Tibial artery (tissue), 4 donors: ENCODE results near the gene CACNA1D.

ENCODE experiments used
- DNase-seq, 2 donors: peaks; one replicate each; pipeline ENCODE4 v3.0.0-alpha.2; 2019
- H3K27ac ChIP-seq, 2 donors: fragments of 200-600 bp; sonication (generic) in 1 of 2; 1 replicate in 1 of 2; 2 replicates in 1 of 2; pipeline ENCODE4 v1.5.1; 2018 to 2019; ENCODE audit warnings: mild to moderate bottlenecking in 1 of 2
- H3K27me3 ChIP-seq, 2 donors: fragments of 200-600 bp; sonication (generic) in 1 of 2; one replicate each; pipeline versions ENCODE4 v1.5.1 to v1.6.0; 2016 to 2019
- H3K36me3 ChIP-seq, 3 donors: fragments of 200-600 bp; sonication (generic) in 2 of 3; one replicate each; pipeline ENCODE4 v1.5.1; 2016 to 2019; ENCODE audit warnings: mild to moderate bottlenecking in 2 of 3
- H3K4me1 ChIP-seq, 4 donors: fragments of 200-600 bp; sonication (generic) in 2 of 4; 1 replicate in 3 of 4; 2 replicates in 1 of 4; pipeline ENCODE4 v1.5.1; 2016 to 2019
- H3K4me3 ChIP-seq, 2 donors: fragments of 200-600 bp; sonication (generic) in 1 of 2; 1 replicate in 1 of 2; 2 replicates in 1 of 2; pipeline ENCODE4 v1.5.1; 2018 to 2019; ENCODE audit warnings: mild to moderate bottlenecking in 2 of 2
- H3K9me3 ChIP-seq, 3 donors: fragments of 200-600 bp; sonication (generic) in 1 of 3; one replicate each; pipeline ENCODE4 v1.5.1; 2016 to 2019
- intact Hi-C: fragments of 100-400 bp; cut with DNase I; formaldehyde crosslinking; loops from one replicate; pipeline ENCODE4 v1.15.0; 2023; ENCODE audit warnings: low total_unique reads
- TF ChIP-seq, protein P1 (sequence below), 2 experiments: fragments of 200-600 bp in 1 of 2; fragments of 450-650 bp in 1 of 2; IDR thresholded peaks; one replicate each; pipeline ENCODE4 v1.5.1; 2017 to 2019; ENCODE audit warnings: antibody characterized with exemption in 2 of 2, mild to moderate bottlenecking in 1 of 2, moderate library complexity in 1 of 2

CACNA1D gene

DNA sequence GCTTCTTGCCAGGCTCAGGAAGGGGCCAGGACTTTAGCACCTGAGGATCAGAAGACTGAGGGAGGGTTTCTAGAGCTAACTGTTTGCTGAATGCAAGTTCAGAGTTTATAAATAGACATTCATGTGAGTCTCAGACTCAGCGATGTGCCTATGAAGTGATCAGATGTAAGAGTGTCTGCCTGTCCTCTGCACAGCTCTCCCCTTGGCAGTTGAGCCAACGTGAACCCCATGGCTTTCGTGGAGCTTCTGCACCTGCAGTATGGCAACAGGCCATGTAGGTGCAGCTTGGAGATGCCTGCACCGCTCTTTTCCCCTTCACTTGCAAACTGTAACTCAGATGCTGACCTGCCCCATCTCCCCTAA, 209.9 kb downstream of the CACNA1D start:
- no peak for DNase-seq
- Histone ChIP-seq H3K27ac (no peak overlapping the region), H3K36me3 (no peaks in the 10 kb centered on the region), H3K9me3 (no peaks in the 10 kb centered on the region), H3K4me3 (no peak overlapping the region), H3K27me3 (peaks cover 0 to 3% of the 10 kb centered on the region in 2 donors), H3K4me1 (no peaks in the 10 kb centered on the region)
- TF ChIP-seq, protein P1, sequence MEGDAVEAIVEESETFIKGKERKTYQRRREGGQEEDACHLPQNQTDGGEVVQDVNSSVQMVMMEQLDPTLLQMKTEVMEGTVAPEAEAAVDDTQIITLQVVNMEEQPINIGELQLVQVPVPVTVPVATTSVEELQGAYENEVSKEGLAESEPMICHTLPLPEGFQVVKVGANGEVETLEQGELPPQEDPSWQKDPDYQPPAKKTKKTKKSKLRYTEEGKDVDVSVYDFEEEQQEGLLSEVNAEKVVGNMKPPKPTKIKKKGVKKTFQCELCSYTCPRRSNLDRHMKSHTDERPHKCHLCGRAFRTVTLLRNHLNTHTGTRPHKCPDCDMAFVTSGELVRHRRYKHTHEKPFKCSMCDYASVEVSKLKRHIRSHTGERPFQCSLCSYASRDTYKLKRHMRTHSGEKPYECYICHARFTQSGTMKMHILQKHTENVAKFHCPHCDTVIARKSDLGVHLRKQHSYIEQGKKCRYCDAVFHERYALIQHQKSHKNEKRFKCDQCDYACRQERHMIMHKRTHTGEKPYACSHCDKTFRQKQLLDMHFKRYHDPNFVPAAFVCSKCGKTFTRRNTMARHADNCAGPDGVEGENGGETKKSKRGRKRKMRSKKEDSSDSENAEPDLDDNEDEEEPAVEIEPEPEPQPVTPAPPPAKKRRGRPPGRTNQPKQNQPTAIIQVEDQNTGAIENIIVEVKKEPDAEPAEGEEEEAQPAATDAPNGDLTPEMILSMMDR (IDR thresholded peaks at IDR 0.05), result no peak
- intact Hi-C loops, result no loop called here

DNA sequence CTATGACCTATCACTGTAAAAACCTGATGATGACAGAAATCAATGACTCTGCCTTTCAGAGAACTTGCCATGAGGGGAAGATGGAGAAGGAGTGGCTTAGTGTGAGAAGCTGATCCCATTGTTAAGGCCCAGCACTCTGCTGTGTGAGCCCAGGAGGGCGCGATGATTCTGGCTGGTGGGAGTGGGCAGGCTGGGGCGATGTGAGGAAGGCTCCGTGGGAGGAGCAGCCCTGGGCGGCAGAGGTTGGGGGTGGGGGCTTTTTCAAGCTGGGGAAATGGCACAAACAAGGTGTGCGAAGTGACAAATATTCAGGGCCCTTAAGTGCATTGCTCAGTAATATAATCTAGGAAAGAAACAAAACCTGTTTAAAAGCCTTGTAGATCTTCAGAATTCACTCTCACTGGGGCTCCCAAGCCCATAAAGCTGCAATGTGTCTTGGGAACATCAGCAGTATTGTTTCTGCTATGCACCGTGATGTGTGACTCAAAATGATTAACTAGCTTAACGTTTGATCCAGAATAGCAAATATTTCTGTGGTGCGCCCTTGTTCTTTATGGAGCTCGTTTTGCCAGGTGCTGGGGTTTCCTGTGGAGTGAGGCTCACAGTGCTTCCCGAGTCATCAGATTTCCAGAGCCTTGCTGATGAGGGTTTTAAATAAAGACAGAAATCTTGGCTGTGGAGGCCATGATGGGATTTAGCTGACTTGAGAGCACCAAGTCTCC, 210.8 kb downstream of the CACNA1D start:
- Histone ChIP-seq H3K36me3 (no peaks in the 10 kb centered on the region), H3K27ac (no peak overlapping the region), H3K4me3 (no peak overlapping the region), H3K4me1 (no peaks in the 10 kb centered on the region), H3K9me3 (no peaks in the 10 kb centered on the region), H3K27me3 (peaks cover 0 to 5% of the 10 kb centered on the region in 2 donors)
- no peak for DNase-seq
- TF ChIP-seq, protein P1 (IDR thresholded peaks at IDR 0.05), result no peak
- intact Hi-C loops, result loop anchor here (5.0 kb wide), 2 partner anchors 403 to 483 kb away; no protein-coding TSS in a partner anchor

DNA sequence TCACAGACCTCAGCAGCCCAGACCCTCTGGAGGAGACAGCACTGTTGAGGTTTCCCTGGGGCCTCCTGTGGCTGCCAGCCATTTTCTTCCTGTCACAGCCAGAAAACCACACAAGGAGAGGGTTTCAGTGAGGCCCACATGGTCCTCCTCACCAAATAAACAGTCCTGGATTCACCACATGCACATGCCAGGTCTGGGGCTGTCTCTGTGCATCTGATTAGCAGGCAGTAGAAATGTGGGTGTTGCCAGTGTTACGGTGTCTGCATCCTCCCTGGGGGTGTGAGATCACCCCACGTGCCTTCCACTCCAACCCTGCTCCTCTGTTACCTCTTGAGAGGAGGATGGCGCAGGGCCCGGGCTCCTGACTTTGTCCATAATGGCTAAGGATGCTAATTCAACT, 211.4 kb downstream of the CACNA1D start:
- Histone ChIP-seq H3K9me3 (no peaks in the 10 kb centered on the region), H3K36me3 (no peaks in the 10 kb centered on the region), H3K27ac (no peak overlapping the region), H3K4me3 (no peak overlapping the region), H3K27me3 (peaks cover 0 to 5% of the 10 kb centered on the region in 2 donors), H3K4me1 (no peaks in the 10 kb centered on the region)
- intact Hi-C loops, result loop anchor here (5.0 kb wide), 2 partner anchors 403 to 483 kb away; no protein-coding TSS in a partner anchor
- TF ChIP-seq, protein P1 (IDR thresholded peaks at IDR 0.05), result no peak
- no peak for DNase-seq

DNA sequence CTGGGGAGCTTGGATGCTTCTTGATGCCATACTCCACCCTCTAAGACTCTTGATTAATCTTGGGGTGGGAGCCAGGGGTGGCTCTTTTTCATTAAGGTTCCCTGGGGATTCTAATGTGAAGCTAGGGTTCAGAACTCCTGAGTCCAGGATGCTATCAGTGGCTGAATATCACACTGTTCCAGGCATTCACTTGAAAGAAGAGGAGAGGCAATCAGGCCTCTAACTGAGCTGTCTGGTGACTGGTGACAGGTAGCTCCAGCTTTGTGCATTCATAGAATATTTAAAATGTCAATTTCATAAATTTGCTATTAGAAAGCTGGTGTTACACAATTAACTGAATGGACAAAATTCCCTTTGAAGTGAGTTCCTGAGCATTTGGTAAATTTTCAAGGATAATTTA, 212.8 kb downstream of the CACNA1D start:
- H3K36me3 ChIP-seq, result no peaks in the 10 kb centered on the region
- DNase-seq, result no peak
- peaks cover 0 to 2% of the 10 kb centered on the region in 2 donors for H3K27me3 ChIP-seq
- H3K4me3 ChIP-seq, result no peak overlapping the region
- H3K27ac ChIP-seq, result no peak overlapping the region
- TF ChIP-seq, protein P1 (IDR thresholded peaks at IDR 0.05), result no peak
- no peaks in the 10 kb centered on the region for H3K4me1 ChIP-seq
- intact Hi-C loops, result loop anchor here (5.0 kb wide), 2 partner anchors 405 to 485 kb away; no protein-coding TSS in a partner anchor
- H3K9me3 ChIP-seq, result no peaks in the 10 kb centered on the region

DNA sequence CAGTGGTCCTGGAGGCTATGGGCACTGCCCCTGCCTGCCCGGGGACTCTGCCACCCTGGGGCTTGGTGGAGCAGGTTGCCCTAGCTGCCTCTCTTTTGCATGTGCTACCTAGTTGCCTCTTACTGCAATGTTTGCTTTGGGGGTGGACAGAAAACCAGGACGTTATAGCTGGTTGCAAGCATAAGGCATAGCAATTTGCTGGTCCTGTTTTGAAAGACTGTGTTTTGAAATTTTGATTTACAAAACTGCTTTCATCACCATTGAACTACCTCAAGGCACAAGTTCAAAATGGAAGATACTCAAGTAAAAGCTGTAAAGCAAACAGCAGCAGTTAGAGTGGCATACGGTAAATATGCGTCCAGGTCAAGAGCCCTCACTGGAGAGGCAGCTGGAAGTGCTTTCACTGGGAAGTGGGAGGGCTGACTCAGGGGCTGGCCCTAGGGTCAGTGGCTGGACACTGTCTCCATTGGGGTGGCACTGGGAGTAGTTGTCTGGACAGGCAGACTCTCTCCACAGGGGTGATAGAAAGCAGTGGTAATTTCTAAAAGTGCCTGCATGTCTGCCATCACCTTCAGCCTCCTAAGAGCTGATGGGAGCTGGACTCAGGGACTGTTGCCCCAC, 213.7 kb downstream of the CACNA1D start:
- H3K9me3 ChIP-seq, result no peaks in the 10 kb centered on the region
- no peak overlapping the region for H3K4me3 ChIP-seq
- TF ChIP-seq, protein P1 (IDR thresholded peaks at IDR 0.05), result no peak
- no peak for DNase-seq
- intact Hi-C loops, result loop anchor here (5.0 kb wide), 2 partner anchors 406 to 486 kb away; no protein-coding TSS in a partner anchor
- H3K27ac ChIP-seq, result no peak overlapping the region
- no peaks in the 10 kb centered on the region for H3K4me1 ChIP-seq
- H3K36me3 ChIP-seq, result no peaks in the 10 kb centered on the region
- peaks cover 0 to 2% of the 10 kb centered on the region in 2 donors for H3K27me3 ChIP-seq
